CD4-positive, alpha-beta T cell (primary cell): ENCODE data around the gene LAGE3. TPM values are rescaled to one million over a fixed set of nuclear protein-coding genes. Genes with fewer than 3 reads are reported as not detected.

ENCODE experiments used
- ATAC-seq: fragments of 200-7000 bp; cut with Tn5 transposase; one replicate; pipeline ENCODE4 v1.10.0; 2022; ENCODE audit warnings: mild to moderate bottlenecking; ENCODE audit not compliant: poor library complexity
- CTCF ChIA-PET: fragments of 350-600 bp; sonication (Branson Sonifier 250); formaldehyde crosslinking; loops from one replicate; lab custom pipeline; 2021; ENCODE audit warnings: antibody characterized with exemption, inconsistent platforms; lab: Charles Lee
- POLR2A ChIA-PET: fragments of 350-600 bp; sonication (Branson Sonifier 250); formaldehyde crosslinking; loops from one replicate; lab custom pipeline; 2021; ENCODE audit warnings: antibody characterized with exemption, inconsistent platforms; lab: Charles Lee
- DNase-seq, 14 experiments: peaks; one replicate each; pipeline ENCODE4 v3.0.0-alpha.2; 2013 to 2020; ENCODE audit warnings: mixed read lengths in 2 of 14
- H3K27ac ChIP-seq, 2 donors: one replicate each; pipeline versions ENCODE4 v1.5.1 to v1.7.0; 2013; ENCODE audit warnings: low read length in 2 of 2, low read depth in 1 of 2, mild to moderate bottlenecking in 1 of 2
- H3K27me3 ChIP-seq, 2 experiments: 1 replicate in 1 of 2; 2 replicates in 1 of 2; pipeline versions ENCODE4 v1.6.1 to v1.7.0; 2013; ENCODE audit warnings: low read length in 2 of 2, control low read depth in 1 of 2, mild to moderate bottlenecking in 1 of 2, moderate library complexity in 1 of 2; ENCODE audit not compliant: insufficient read depth in 2 of 2, control insufficient read depth in 1 of 2
- H3K36me3 ChIP-seq: one replicate; pipeline ENCODE4 v1.6.1; 2013; ENCODE audit warnings: low read length, control low read depth; ENCODE audit not compliant: insufficient read depth
- H3K4me1 ChIP-seq: one replicate; pipeline ENCODE4 v1.6.1; 2013; ENCODE audit warnings: low read length, control low read depth; ENCODE audit not compliant: insufficient read depth
- H3K4me3 ChIP-seq: one replicate; pipeline ENCODE4 v1.5.1; 2013; ENCODE audit warnings: mild to moderate bottlenecking, low read length, moderate library complexity
- H3K9me3 ChIP-seq, 2 experiments: 1 replicate in 1 of 2; 2 replicates in 1 of 2; pipeline versions ENCODE4 v1.6.1 to v1.7.0; 2013; ENCODE audit warnings: low read length in 2 of 2, mild to moderate bottlenecking in 2 of 2, control low read depth in 1 of 2, moderate library complexity in 1 of 2; ENCODE audit not compliant: control insufficient read depth in 1 of 2, insufficient read depth in 1 of 2
- H3K27ac Mint-ChIP-seq: one replicate; pipeline ENCODE4 v1.8.0; 2020; ENCODE audit warnings: mixed read lengths
- H3K27me3 Mint-ChIP-seq: one replicate; pipeline ENCODE4 v1.8.0; 2021; ENCODE audit warnings: mixed read lengths
- H3K36me3 Mint-ChIP-seq: one replicate; pipeline ENCODE4 v1.8.0; 2021; ENCODE audit warnings: low read depth, mixed read lengths
- H3K4me1 Mint-ChIP-seq: one replicate; pipeline ENCODE4 v1.8.0; 2021; ENCODE audit warnings: low read depth, mixed read lengths
- H3K4me3 Mint-ChIP-seq: one replicate; pipeline ENCODE4 v1.8.0; 2020; ENCODE audit warnings: mild to moderate bottlenecking, mixed read lengths
- H3K9me3 Mint-ChIP-seq: one replicate; pipeline ENCODE4 v1.8.0; 2020; ENCODE audit warnings: mixed read lengths
- CTCF ChIP-seq: fragments of 200-600 bp; IDR thresholded peaks from one replicate; pipeline ENCODE4 v1.8.0; 2022; ENCODE audit warnings: antibody characterized with exemption, mild to moderate bottlenecking
- intact Hi-C, 2 experiments: fragments of 100-400 bp; cut with DNase I in 1 of 2; cut with micrococcal nuclease in 1 of 2; formaldehyde crosslinking; loops; one replicate each; pipeline versions ENCODE4 v1.15.1 to v1.9.0; 2023 to 2025; cut with DNase I, micrococcal nuclease
- total RNA-seq, 174 experiments: library from RNA in 2 of 174; stranded (reverse) in 2 of 174; gene quantifications; one replicate each; pipeline ENCODE4 v1.2.3 and lab custom pipeline; 2021 to 2026

The LAGE3 gene
- total RNA-seq, 2 experiments from 2014 or later = 5.7 to 6.6 TPM

- ATAC-seq (no peak), DNase-seq (peak in 1 of 14 experiments; percentile 8)
- Histone ChIP-seq H3K27ac (no peak overlapping the region), H3K36me3 (peaks cover 26% of the 10 kb centered on the region), H3K4me1 (peaks cover 5% of the 10 kb centered on the region), H3K27me3 (no peaks in the 10 kb centered on the region), H3K9me3 (no peaks in the 10 kb centered on the region), H3K4me3 (no peak overlapping the region)
- TF ChIP-seq CTCF = no peak
- Mint-ChIP-seq H3K9me3 (no peaks in the 10 kb centered on the region), H3K4me1 (peaks cover 6% of the 10 kb centered on the region), H3K27ac (no peak overlapping the region), H3K36me3 (peaks cover 19% of the 10 kb centered on the region), H3K4me3 (no peak overlapping the region), H3K27me3 (no peaks in the 10 kb centered on the region)
- ChIA-PET POLR2A (no interaction called here), CTCF (no interaction called here)
- intact Hi-C loops = no loop called here
Observed at GRCh38 chrX:154471839-154472684, 7.0 kb downstream of the LAGE3 start.

GRCh38 chrX:154470914-154471568, 8.0 kb downstream of the LAGE3 start:
- ATAC-seq (no peak), DNase-seq (no peak)
- H3K4me1 Mint-ChIP-seq = no peaks in the 10 kb centered on the region
- no peak overlapping the region for H3K4me3 Mint-ChIP-seq
- H3K36me3 ChIP-seq = peaks cover 36% of the 10 kb centered on the region
- H3K27me3 Mint-ChIP-seq = no peaks in the 10 kb centered on the region
- TF ChIP-seq CTCF = no peak
- POLR2A ChIA-PET = no interaction called here
- H3K4me1 ChIP-seq = no peaks in the 10 kb centered on the region
- no peaks in the 10 kb centered on the region for H3K9me3 Mint-ChIP-seq
- no peaks in the 10 kb centered on the region for H3K27me3 ChIP-seq
- CTCF ChIA-PET = no interaction called here
- H3K27ac Mint-ChIP-seq = no peak overlapping the region
- intact Hi-C loops = no loop called here
- no peak overlapping the region for H3K27ac ChIP-seq
- peaks cover 19% of the 10 kb centered on the region for H3K36me3 Mint-ChIP-seq
- no peaks in the 10 kb centered on the region for H3K9me3 ChIP-seq
- no peak overlapping the region for H3K4me3 ChIP-seq

- no peak for ATAC-seq
- Mint-ChIP-seq H3K27ac (no peak overlapping the region), H3K27me3 (no peaks in the 10 kb centered on the region), H3K4me3 (no peak overlapping the region), H3K36me3 (peaks cover 19% of the 10 kb centered on the region), H3K4me1 (no peaks in the 10 kb centered on the region), H3K9me3 (no peaks in the 10 kb centered on the region)
- H3K4me1 ChIP-seq = no peaks in the 10 kb centered on the region
- intact Hi-C loops = no loop called here
- no peak overlapping the region for H3K4me3 ChIP-seq
- H3K9me3 ChIP-seq = no peaks in the 10 kb centered on the region
- ChIA-PET CTCF (no interaction called here), POLR2A (no interaction called here)
- TF ChIP-seq CTCF = no peak
- no peak overlapping the region for H3K27ac ChIP-seq
- no peak for DNase-seq
- H3K27me3 ChIP-seq = no peaks in the 10 kb centered on the region
- H3K36me3 ChIP-seq = peaks cover 40% of the 10 kb centered on the region
Observed at GRCh38 chrX:154470434-154470833, 8.6 kb downstream of the LAGE3 start.
